Fibroblast of pulmonary artery (primary cell): ENCODE measurements around the gene PXDC1.

Experiments used
- DNase-seq: peaks from one replicate; pipeline ENCODE4 v3.0.0-alpha.2; 2010; ENCODE audit warnings: low read depth
- H3K4me3 ChIP-seq: replicated peaks from 2 replicates; pipeline ENCODE4 v1.5.1; 2011; ENCODE audit warnings: low read depth, mild to moderate bottlenecking, control low read depth, low read length, moderate library complexity
- TF ChIP-seq, protein P1 (sequence below): IDR thresholded peaks from 2 replicates; pipeline ENCODE4 v1.5.1; 2011; ENCODE audit warnings: mild to moderate bottlenecking, control low read depth, low read length, inconsistent platforms; ENCODE audit errors: missing control alignments

The PXDC1 gene

GRCh38 chr6:3766214-3766613, 14.7 kb upstream of the PXDC1 start:
- no peak for DNase-seq
- no peak overlapping the region for H3K4me3 ChIP-seq
- TF ChIP-seq, protein P1, sequence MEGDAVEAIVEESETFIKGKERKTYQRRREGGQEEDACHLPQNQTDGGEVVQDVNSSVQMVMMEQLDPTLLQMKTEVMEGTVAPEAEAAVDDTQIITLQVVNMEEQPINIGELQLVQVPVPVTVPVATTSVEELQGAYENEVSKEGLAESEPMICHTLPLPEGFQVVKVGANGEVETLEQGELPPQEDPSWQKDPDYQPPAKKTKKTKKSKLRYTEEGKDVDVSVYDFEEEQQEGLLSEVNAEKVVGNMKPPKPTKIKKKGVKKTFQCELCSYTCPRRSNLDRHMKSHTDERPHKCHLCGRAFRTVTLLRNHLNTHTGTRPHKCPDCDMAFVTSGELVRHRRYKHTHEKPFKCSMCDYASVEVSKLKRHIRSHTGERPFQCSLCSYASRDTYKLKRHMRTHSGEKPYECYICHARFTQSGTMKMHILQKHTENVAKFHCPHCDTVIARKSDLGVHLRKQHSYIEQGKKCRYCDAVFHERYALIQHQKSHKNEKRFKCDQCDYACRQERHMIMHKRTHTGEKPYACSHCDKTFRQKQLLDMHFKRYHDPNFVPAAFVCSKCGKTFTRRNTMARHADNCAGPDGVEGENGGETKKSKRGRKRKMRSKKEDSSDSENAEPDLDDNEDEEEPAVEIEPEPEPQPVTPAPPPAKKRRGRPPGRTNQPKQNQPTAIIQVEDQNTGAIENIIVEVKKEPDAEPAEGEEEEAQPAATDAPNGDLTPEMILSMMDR, result no peak

- H3K4me3 ChIP-seq, result no peak overlapping the region
- TF ChIP-seq, protein P1, result no peak
- no peak for DNase-seq
Measured at GRCh38 chr6:3765415-3765814, 13.9 kb upstream of the PXDC1 start.

- DNase-seq, result no peak
- TF ChIP-seq, protein P1, result no peak
- no peak overlapping the region for H3K4me3 ChIP-seq
Measured at GRCh38 chr6:3764516-3765335, 13.2 kb upstream of the PXDC1 start.

- TF ChIP-seq, protein P1, result no peak
- H3K4me3 ChIP-seq, result no peak overlapping the region
- DNase-seq, result no peak
Measured at GRCh38 chr6:3762852-3763251, 11.3 kb upstream of the PXDC1 start.

DNA sequence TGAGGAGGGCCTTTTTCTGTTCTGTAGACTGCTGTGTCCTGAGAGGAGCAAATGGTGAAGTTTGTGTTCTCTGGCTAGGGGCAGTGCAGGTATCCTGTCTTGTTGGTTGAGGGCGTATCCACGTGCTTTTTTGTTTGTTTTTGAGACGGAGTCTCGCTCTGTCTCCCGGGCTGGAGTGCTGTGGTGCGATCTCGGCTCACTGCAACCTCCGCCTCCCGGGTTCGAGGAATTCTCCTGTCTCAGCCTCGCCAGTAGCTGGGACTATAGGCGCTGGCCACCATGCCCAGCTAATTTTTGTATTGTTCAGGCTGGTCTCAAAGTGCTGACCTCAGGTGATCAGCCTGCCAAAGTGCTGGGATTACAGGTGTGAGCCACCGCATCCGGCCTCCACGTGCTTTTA, 10.8 kb upstream of the PXDC1 start:
- TF ChIP-seq, protein P1, result no peak
- DNase-seq, result no peak
- no peak overlapping the region for H3K4me3 ChIP-seq

DNA sequence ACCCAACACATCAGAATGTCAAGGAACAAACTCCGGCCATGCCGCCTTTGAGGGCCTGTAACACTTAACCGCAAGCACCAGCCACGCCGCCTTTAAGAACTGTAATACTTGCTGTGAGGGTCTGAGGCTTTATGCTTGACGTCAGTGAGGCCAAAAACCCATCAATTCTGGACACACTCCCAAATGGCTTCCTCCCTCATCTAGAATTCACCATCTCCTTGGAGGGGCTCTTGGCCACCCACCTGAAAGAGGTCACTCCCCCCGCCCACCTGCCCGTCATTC, 10.4 kb upstream of the PXDC1 start:
- TF ChIP-seq, protein P1, result no peak
- no peak overlapping the region for H3K4me3 ChIP-seq
- DNase-seq, result no peak

DNA sequence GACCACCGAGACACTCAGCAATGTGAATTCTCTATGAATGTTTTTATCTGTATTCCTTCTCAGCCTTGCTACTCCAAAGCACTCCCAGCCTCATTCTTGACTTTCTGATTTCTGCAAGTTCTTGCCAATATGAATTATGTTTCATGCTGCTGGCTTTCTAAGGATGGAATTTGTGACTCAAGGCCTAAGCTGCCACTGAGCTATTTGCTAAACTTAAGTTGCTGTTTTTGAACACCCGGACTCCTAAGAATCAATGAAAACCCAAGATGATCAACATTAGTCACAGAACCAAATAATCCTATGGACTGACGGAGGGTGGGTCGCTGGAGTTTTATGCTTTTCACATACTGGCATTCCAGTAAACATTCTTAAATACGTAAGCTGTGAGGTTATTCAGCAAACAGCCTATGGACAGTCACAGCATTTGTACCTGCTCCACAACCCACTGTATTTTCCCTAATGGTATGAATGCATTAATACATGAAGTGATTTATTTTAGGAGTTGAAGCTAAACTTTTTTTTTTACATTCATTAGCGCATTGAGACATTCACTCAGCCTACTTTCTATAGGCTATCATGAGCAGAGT, 8.2 kb upstream of the PXDC1 start:
- no peak overlapping the region for H3K4me3 ChIP-seq
- DNase-seq, result peak; percentile 66
- TF ChIP-seq, protein P1, result no peak
